WI38 (cell line): ENCODE measurements around the gene SENP8.

Experiments
- H3K4me3 ChIP-seq: 2 replicates; pipeline ENCODE4 v1.5.1; 2011; ENCODE audit warnings: low read depth, mild to moderate bottlenecking, control low read depth, low read length
- TF ChIP-seq, protein P1 (sequence below): IDR thresholded peaks from 2 replicates; pipeline ENCODE4 v1.5.1; 2012; ENCODE audit warnings: low read depth, mild to moderate bottlenecking, control low read depth, low read length

SENP8 gene

DNA sequence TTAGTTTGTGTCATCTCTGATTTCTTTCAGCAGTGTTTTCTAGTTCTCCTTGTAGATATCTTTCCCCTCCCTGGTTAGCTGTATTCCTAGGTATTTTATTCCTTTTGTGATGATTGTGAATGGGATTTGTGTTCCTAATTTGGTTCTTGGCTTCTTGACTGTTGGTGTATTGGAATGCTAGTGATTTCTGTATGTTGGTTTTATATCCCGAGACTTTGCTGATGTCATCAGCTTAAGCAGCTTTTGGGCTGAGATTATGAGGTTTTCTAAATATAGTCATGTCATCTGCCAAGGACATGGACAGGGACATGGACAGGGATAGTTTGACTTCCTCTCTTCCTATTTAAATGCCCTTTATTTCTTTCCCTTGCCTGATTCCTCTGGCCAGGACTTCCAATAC lies 36.0 kb upstream of the SENP8 start:
- no peak overlapping the region for H3K4me3 ChIP-seq
- TF ChIP-seq, protein P1, sequence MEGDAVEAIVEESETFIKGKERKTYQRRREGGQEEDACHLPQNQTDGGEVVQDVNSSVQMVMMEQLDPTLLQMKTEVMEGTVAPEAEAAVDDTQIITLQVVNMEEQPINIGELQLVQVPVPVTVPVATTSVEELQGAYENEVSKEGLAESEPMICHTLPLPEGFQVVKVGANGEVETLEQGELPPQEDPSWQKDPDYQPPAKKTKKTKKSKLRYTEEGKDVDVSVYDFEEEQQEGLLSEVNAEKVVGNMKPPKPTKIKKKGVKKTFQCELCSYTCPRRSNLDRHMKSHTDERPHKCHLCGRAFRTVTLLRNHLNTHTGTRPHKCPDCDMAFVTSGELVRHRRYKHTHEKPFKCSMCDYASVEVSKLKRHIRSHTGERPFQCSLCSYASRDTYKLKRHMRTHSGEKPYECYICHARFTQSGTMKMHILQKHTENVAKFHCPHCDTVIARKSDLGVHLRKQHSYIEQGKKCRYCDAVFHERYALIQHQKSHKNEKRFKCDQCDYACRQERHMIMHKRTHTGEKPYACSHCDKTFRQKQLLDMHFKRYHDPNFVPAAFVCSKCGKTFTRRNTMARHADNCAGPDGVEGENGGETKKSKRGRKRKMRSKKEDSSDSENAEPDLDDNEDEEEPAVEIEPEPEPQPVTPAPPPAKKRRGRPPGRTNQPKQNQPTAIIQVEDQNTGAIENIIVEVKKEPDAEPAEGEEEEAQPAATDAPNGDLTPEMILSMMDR = no peak

DNA sequence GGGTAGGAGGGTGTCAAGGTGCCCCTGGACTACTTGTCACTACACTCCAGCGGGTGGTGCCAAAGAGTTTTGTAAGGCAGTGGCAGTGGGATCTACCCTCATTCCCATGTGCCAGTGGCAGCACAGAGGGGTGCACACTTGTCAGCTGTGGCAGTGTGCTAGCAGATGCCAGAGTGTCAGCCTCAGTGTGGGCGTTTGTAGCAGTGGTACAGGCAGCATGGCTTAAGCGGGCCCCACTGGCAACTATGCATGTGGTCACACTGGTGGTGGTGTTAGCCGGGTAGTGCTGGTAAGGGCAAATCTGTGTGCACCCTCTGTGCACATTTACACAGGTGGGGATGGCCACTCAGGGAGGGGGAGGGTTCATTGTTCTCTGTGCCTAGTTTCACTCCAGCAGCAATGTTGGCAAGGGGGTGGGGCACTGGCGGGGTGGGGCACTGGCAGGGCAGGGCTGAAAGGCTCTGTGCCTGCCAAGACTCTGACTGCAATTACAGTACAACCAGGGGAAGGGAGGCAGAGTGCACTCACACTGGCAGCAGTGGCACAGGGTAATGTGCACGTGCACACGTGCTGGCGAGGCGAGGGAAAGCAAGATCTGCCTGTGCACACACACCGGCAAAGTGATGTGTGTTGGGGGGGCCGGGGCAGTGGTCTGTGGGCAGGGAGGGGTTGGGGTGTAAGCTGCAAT lies 32.0 kb upstream of the SENP8 start:
- H3K4me3 ChIP-seq = no peak overlapping the region
- TF ChIP-seq, protein P1 = no peak

DNA sequence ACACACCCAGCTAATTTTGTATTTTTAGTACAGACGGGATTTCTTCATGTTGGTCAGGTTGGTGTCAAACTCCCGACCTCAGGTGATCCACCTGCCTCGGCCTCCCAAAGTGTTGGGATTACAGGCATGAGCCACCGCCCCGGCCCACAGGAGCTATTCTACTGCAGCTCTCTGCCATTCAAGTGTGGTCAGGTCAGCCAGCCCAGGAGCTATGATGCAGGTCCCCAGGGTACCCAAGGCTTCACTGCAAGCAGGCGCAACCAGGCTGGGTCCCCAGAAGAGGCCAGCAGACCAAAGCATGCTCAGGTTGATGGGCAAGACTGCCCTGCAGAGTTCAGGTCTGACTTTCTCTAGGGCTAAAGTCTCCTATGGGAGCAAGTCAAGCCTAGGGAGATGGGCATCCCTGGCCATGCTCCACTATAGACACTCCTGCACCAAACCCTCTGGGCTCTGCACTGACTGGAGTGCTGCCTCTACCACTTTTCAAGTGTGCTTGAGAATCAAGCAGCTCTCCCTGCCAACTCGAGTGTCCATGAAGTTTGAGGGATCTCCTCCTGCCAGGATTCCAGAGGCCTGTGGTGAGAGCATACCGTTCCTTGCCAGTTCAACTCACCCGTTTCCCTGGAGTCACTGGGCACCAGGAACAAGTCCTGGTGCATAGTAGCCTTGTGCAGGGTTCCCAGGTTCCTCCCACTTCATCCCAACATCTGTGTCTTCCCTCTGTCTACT lies 31.1 kb upstream of the SENP8 start:
- TF ChIP-seq, protein P1 = no peak
- no peak overlapping the region for H3K4me3 ChIP-seq

DNA sequence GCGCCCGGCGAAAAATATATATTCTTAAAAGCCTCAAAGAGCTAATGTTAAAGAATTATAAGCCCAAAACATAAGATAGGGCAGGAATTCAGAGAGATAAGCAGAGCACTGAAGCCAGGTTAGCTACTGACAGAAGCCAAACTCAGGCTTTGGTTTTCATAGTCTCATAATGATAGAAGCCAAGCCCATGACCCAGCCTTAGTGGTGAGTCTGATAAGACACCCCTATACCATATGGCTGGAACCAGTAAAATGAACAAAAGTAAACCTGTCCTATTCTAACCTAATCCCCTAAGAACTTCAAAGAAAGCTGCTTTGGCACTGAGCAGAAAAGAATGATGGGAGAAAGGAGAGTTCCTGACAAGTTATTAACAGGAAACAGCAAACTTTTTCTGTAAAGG lies 26.2 kb upstream of the SENP8 start:
- H3K4me3 ChIP-seq = no peak overlapping the region
- TF ChIP-seq, protein P1 = no peak

DNA sequence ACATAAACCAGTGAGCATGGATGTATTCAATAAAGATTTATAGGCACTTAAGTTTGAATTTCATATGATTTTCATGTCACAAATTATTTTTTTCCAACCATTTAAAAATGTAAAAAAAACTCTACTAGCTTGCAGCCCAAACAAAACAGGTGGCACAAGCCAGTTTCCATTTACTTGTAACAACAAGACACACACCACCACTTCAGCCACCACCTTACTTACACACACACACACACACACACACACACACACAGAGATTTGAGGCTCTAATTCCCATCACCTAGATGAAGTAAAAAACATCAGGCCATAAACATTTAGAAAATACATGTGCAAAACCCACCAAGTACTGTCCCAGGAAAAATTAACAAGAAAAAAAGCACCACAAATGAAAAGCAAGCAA lies 25.5 kb upstream of the SENP8 start:
- TF ChIP-seq, protein P1 = no peak

DNA sequence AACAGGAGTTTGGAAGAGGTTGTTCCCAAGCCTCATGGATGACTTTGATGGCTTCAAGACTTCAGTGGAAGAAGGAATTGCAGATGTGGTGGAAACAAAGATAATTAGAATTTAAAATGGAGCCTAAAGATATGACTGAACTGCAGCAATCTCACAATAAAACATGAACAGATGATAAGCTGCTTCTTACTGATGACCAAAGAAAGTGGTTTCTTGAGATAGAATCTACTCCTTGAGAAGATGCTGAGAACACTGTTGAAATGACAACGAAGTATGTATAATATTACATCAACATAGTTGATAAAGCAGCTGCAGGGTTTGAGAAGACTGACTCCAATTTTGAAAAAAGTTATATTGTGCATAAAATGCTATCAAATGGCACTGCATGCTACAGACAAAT lies 21.4 kb upstream of the SENP8 start:
- TF ChIP-seq, protein P1 = no peak

More for the DNA sequence above, 25.5 kb upstream of the SENP8 start:
- H3K4me3 ChIP-seq = no peak overlapping the region

DNA sequence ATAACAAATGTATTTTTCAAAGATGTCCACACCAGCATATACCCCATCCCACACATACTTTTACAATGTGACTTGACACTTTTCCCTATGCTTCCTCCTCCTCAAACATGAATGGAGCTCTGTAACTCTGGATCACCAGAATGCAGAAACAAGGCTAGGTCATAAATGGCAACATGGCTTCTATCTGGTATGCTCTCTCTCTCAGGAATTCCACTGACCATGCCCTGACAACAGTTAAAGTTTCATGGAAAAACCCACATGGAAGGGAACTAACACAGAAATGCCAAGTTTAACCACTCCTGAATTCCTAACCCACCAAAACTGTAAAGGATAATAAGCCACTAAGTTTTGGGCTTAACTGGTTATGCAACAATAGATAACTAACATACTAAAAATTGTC lies 20.2 kb upstream of the SENP8 start:
- TF ChIP-seq, protein P1 = no peak
- H3K4me3 ChIP-seq = no peak overlapping the region

More for the DNA sequence above, 21.4 kb upstream of the SENP8 start:
- H3K4me3 ChIP-seq = no peak overlapping the region
